C1 segment of cervical spinal cord (tissue), 14 donors: ENCODE data around the gene POMC.
A peak's percentile ranks its signal among the peaks of the same experiment; 100 is the strongest.
"Not testable (repeated sequence)": the region's sequence is repeated elsewhere in the genome, so short reads cannot be mapped to it uniquely, and the experiment has no call there.

Source experiments
- DNase-seq, 14 donors: peaks; one replicate each; lab custom pipeline; 2025; lab: John Stamatoyannopoulos, UW

The POMC gene

GRCh38 chr2:25176541-25177181, 8.3 kb upstream of the POMC start:
- no peak for DNase-seq

GRCh38 chr2:25176138-25176537, 7.8 kb upstream of the POMC start:
- no peak for DNase-seq

DNA sequence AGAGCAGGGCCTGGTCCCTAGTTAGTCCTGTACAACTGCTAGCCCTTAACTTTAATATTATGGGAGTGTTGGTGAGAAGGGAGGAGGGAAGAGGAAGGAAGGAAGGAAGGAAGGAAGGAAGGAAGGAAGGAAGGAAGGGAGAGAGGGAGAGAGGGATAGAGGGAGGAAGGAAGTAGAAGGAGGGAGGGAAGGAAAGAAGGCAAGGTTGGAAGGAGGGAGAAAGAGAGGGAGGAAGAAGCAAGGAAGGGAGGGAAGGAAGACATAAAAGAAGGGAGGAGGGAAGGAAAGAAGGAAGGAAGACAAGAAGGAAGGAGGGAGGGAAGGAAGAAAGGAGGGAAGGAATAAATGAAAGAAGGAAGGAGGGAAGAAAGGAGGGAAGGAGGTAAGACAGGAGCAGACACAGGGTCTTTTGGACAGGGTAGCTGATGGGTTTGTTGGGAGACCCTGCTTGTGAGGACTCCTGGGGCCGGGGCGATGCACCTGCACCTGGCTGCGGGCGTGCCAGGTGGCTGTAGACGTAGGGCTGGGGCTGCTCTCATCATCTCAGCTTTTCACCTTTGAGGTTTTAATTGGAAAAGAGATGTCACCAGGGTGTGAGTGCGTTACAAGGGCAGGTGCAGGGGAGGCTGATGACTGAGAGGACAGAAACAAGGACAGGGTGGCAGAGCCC, 5.9 kb upstream of the POMC start:
- DNase-seq: no peak

DNA sequence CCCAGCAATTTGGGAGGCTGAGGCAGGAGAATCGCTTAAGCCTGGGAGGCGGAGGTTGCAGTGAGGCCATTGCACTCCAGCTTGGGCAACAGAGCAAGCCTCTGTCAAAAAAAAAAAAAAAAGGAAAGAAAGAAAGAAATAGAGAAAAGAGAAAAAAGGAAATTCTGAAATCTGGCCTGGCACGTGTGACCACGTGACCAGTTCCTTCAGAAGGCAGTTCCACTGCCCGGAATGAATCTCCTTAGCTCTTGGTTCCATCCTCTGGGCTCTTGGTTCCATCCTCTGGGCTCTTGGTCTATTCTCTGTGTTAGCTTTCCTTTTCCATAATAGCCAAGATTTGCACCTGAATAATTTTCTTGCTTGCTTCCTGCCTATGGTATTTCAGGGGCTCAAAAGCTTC, 5.3 kb upstream of the POMC start:
- no peak for DNase-seq

- no peak for DNase-seq
These were observed 2.5 kb upstream of the POMC start for GRCh38 chr2:25170888-25171287.

DNA sequence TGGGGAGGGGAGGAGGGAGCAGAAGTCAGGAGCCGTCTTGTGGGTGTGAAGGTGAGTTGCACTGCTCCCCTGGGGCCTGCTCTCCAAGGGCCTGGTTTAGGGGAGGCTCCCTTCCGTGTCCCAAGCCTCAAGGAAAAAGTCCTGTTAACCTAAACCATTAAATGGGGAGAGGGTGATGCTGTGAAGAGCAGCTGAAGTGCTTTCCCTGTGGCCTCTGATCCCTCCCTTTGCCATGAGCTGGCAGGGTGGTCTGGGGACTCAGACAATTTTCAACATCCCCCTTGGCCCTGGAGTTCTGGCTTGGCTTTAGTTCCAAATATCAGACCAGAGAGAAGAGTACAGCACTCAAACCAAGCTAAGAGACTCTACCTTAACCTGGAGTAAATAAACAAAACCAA, 692 bp upstream of the POMC start:
- no peak for DNase-seq

DNA sequence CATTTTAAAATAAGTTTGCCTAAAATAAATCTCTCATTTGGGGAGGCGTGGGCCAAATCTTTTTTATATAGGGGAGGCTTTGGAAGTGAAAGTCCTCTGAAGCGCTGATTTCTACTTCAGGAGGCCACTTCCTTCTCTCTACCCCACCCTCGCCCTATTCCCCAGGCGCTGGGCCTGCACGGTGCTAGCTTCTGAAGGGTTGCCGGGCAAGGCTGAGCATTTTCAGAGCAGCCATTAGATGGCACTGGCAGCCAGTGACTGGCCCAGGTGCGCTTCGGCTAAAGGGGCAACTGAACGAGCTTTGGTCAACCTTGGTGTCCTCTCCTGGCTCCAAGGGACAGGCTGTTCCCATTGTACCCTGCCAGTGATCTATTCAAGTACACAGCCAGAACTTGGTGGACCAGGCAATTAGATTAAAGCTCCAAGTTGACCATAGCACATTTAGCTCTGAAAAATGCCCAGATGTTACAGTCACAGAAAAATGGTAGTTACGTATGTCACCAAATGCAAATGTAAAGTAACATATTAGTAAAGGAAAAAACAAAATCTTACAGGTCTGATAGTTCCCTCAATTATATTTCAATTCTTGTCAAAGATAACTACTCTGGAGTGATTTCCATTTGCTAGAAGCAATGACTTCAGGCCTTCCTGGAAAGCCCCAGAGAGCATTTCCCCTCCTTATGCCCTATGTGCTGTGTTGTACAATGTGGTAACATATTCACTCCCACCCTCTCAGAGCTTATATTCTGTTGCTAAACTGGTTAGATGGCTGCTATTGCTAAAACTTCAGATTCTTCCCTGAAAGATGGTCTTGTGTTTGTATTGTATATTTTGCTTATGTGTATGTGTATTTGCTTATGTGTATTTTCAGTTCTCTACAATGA, 2.1 kb downstream of the POMC start:
- peak in 4 of 14 donors; percentile 8 to 18 (median 11) for DNase-seq

GRCh38 chr2:25164561-25164960, 3.8 kb downstream of the POMC start:
- DNase-seq: no peak

- not testable (repeated sequence) for DNase-seq
These were observed 6.3 kb downstream of the POMC start for GRCh38 chr2:25162061-25162460.

GRCh38 chr2:25161055-25161781, 7.2 kb downstream of the POMC start:
- peak in 6 of 14 donors; percentile 13 to 53 (median 18) for DNase-seq

GRCh38 chr2:25160376-25160775, 8.0 kb downstream of the POMC start:
- DNase-seq: no peak

DNA sequence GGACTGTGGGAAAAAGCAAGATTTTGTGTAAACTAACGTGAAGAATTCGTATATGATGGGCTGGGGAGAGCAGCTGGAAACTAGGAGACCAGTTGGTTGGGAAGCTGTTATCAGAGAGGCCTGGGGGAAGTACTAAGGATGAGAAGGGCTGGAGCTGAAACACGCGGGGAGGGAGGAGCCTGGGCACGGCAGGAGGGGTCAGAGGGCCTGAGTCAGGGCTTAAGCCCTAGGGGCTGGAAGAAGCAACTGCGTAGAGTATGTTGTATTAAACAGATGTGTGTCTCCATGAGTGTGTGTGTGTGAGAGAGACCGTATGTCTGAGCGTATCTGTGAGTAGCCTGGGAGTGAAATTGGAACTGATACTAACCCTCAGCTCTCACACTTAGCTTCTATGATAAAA, 8.4 kb downstream of the POMC start:
- no peak for DNase-seq

DNA sequence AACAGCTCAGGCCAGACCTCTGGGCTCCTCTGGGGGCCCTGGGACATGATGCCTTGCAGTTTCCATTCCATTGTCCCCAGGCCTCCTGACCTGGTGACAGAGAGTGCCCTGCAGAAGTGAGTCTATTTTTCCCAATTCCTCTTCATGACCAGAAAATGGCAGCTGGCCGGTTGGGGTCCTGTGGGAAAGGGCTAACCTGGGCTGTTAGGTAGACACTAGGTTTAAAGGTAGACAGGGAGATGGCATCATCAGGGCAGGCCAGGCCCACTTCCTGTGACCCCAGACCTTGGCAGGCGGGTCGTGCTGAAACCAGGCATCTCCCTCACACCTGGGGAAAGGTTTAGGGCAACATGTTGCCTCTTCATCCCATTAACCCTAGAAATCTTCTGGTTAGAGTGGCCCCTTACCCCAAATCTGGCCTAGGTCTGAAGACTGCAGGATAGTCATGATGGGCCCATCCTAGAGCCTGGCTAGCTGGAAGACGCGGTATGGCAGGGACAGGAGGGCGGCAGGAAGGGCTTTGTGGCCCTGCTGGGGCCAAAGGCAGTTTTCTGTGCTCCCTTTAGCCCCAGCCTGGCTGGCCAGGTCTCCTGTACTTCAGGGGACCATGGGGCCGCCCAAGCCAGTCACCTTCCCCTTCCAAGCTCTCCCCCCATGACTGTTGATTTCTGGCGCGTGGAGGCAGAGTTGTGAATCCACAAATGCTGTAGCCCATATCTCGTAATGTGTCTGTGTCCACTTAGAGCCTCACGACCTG, 10.1 kb downstream of the POMC start:
- DNase-seq: no peak

DNA sequence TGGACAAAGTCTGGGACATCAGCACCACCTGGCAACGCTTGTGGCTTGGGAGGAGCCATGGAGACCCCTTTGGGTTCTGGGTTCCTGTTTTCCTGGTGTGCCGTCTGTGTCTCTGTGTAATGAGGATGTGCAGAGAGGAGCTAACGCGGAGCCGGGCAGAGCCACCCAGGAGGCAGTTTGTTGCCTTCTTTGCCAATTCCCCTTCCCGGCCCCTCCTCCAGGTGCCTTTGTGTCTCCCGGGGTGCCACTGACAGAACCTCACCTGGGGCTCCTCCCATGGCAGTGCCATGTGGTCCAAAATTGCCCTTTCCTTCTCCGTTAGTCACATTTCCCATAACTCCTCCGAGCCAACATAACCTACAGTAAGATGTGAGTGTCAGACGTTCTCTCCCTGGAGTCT, 13.0 kb downstream of the POMC start:
- no peak for DNase-seq

DNA sequence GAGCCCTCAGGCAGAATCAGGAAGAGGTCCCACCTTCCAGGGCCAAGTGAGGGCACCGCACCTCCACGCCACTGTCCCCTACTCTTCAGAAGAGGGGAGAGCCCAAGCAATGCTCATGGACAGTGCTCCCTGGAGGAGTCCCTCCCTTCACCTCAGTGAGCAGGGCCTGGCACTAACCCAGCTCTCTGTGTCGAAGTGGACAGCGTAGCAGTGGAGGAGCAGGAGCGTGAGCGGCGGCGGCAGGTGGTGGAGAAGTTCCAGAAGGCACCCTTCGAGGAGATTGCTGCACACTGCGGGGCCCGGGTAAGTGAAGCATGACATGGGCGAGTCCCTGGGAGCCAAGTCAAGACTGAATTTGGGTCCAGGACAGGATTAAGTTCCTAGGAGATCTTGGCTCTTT, 16.7 kb downstream of the POMC start:
- no peak for DNase-seq

DNA sequence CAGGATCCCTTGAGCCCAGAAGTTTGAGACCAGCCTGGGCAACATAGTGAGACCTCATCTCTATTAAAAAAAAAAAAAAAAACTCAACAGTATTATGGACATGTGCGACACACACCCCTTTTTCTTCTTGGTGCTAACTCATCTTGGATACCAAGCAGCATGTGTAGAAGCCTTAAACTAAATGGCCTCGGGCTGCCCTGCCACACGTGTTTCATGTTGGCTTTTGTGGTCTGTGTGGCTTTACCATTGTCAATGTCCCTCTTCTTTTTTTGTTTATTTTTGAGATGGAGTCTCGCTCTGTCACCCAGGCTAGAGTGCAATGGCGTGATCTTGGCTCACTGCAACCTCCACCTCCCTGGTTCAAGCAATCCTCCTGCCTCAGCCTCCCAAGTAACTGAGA, 17.4 kb downstream of the POMC start:
- DNase-seq: not testable (repeated sequence)

DNA sequence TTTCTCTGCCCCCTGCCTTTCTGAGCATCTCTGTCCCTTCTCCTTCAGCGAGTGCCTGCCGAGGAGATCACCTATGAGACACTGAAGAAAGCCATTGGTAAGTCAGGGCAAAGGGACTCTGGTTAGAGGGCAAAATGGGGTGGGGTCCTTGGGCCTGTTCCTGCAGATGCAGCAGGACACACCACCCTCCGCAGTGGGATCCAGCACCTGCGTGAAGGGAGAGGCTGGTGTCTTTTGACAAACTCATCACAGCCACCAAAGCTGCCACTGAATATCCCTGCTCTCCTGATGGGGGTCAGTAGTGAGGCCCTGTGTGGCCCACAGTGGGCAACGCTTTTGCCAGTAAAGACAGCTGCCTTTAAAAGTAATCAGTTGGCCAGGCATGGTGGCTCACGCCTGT, 18.7 kb downstream of the POMC start:
- DNase-seq: no peak

- DNase-seq: no peak
These were observed 21.5 kb downstream of the POMC start for GRCh38 chr2:25146896-25147295.

DNA sequence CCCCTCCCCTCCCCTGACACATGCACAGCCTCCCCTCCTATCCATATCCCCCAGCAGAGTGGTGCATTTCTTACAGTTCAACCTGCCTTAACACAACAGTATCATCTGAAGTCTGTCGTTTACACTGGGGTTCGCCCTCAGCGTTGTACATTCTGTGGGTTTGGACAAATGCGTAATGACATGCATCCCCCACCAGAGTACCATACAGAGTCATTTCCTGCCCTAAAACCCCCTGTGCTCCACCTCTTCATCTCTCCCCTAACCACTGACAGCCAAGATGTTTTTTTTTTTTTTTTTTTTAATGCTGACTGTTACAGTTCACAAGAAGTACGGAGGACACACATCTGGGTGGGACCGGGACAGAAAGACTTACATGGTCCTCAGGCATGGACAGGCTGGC, 22.6 kb downstream of the POMC start:
- no peak for DNase-seq

GRCh38 chr2:25141120-25141519, 27.3 kb downstream of the POMC start:
- no peak for DNase-seq

DNA sequence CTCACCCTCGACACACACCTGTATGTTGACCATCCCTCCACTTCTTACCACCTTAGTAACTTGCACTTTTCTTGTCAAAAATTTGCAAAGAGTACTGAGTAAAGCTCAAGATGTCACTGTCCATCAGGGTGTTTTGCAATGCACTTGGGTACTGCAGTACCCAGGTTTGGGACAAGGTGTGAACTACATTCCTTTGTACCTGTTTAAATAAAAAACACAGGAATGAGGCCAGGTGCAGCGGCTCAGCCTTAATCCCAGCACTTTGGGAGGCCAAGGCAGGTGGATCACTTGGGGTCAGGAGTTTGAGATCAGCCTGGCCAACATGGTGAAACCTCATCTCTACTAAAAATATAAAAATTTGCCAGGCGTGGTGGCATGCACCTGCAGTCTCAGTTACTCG, 27.8 kb downstream of the POMC start:
- DNase-seq: not testable (repeated sequence)
